ENCODE results near the gene GLYR1. TPM values are rescaled to one million over a fixed set of nuclear protein-coding genes. Genes with fewer than 3 reads are reported as not detected.

The GLYR1 gene
- total and polyA plus RNA-seq, 2 donors (not counting 3 experiments of a cell fraction or from before 2014, with no cell fraction given): 47.9 to 107 TPM

DNA sequence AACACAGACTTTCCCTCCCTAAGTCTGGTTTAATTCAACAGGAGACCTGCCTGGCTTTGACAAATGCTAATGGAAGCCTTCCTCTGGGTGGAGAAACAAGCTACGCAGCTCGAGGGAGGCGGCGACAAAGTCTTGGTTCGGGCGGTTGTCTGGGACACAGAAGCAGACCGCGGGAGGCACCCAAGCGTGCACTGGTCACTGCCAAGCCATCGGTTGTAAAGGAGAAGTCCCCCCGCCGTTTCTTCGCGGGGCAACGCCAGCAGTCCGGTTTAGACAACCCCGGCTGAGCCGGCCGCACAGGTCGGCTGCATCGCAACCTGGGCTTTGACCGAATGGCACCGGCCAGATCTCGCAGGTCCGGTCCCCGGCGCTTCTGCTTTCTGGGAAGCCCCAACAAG, 586 bp downstream of the GLYR1 start:
- POLR2A ChIA-PET: no interaction called here
- no peaks in the 10 kb centered on the region for H3K9me1 ChIP-seq (replicated peaks; ENCODE audit: control insufficient read depth, extremely low read depth, insufficient read depth, low read length)
- peak overlapping the region; percentile 84 for H3K27ac ChIP-seq (ENCODE audit: insufficient read depth, low read depth, low read length)
- dilution Hi-C loops (cut with MboI; ENCODE audit: extremely low pct_ligation_motif_present, low sequenced_read_pairs): no loop called here
- CTCF ChIA-PET: interaction anchor here (0.9 to 1.3 kb wide), 3 partner anchors 10 to 109 kb away, joined by 3 to 5 read pairs (median 3); no protein-coding TSS in a partner anchor
- no TSS peak for BruUV-seq (replicated peaks)
- H3K4me1 ChIP-seq (ENCODE audit: control insufficient read depth, extremely low read depth, insufficient read depth, low read length): peaks cover 33% of the 10 kb centered on the region
- peak overlapping the region; percentile 90 for H3K9ac ChIP-seq (replicated peaks; ENCODE audit: extremely low read depth, insufficient read depth, low read length)
- FAIRE-seq (no peak), DNase-seq (ENCODE audit: low read depth, low spot score) (peak; percentile 77)
- no peaks in the 10 kb centered on the region for H3K9me3 ChIP-seq (replicated peaks; ENCODE audit: control insufficient read depth, insufficient read depth, low read length)
- intact Hi-C loops (cut with micrococcal nuclease): loop anchor here (2.0 kb wide), 1 partner anchor 98 kb away; no protein-coding TSS in a partner anchor
- H3K79me2 ChIP-seq (ENCODE audit: control insufficient read depth, insufficient read depth, low read length): peaks cover 69% of the 10 kb centered on the region
- peak overlapping the region; percentile 85 for H3K4me2 ChIP-seq (ENCODE audit: insufficient read depth, low read length)
- H3K36me3 ChIP-seq (ENCODE audit: control insufficient read depth in 2 of 2, extremely low read depth in 1 of 2, insufficient read depth in 2 of 2, low read length in 2 of 2): peaks cover 9 to 10% of the 10 kb centered on the region in 2 experiments
- peak overlapping the region; percentile 94 for H2AFZ ChIP-seq (ENCODE audit: low read depth, low read length)
- H4K20me1 ChIP-seq (replicated peaks; ENCODE audit: control insufficient read depth, extremely low read depth, insufficient read depth, low read length): peaks cover 4% of the 10 kb centered on the region
- TF ChIP-seq, protein P1, sequence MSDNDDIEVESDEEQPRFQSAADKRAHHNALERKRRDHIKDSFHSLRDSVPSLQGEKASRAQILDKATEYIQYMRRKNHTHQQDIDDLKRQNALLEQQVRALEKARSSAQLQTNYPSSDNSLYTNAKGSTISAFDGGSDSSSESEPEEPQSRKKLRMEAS (IDR thresholded peaks at IDR 0.05; ENCODE audit: insufficient read depth, insufficient read length): no peak
- peak; percentile 77 for TF ChIP-seq POLR2A (IDR thresholded peaks at IDR 0.05; ENCODE audit: low read depth, low read length)
- no peaks in the 10 kb centered on the region for H3K27me3 ChIP-seq (ENCODE audit: control insufficient read depth in 2 of 2, insufficient read depth in 2 of 2, low read length in 2 of 2)
- peak overlapping the region; percentile 66 to 96 (median 85) for H3K4me3 ChIP-seq (replicated peaks in 1 of 3; ENCODE audit: insufficient read depth in 1 of 3, low read depth in 1 of 3, low read length in 3 of 3)

DNA sequence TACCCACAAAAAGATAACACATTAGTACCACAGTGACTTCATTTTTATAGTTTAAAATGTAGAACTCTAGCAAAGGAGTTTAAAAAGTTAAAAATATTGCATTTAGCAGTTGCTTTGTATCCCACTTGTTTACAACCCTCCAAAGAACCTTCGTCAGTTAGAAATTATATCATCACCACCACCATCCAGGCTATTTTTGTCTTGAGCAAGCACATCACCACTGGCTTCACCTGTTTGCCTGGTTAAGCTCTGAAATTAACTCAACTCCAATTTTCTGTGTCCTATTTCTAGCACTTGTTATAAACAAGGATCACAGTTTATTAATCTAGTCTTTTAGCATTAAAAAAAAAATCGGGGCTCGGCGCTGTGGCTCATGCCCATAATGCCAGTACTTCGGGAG, 6.1 kb downstream of the GLYR1 start:
- ChIA-PET CTCF (no interaction called here), POLR2A (no interaction called here)
- no peak for FAIRE-seq
- Histone ChIP-seq H3K4me2 (ENCODE audit: insufficient read depth, low read length) (no peak overlapping the region), H3K4me3 (replicated peaks in 1 of 3; ENCODE audit: insufficient read depth in 1 of 3, low read depth in 1 of 3, low read length in 3 of 3) (no peak overlapping the region), H3K27ac (ENCODE audit: insufficient read depth, low read depth, low read length) (no peak overlapping the region), H3K4me1 (ENCODE audit: control insufficient read depth, extremely low read depth, insufficient read depth, low read length) (peaks cover 6% of the 10 kb centered on the region), H3K36me3 (ENCODE audit: control insufficient read depth in 2 of 2, extremely low read depth in 1 of 2, insufficient read depth in 2 of 2, low read length in 2 of 2) (peaks cover 25 to 42% of the 10 kb centered on the region in 2 experiments), H3K79me2 (ENCODE audit: control insufficient read depth, insufficient read depth, low read length) (peaks cover 23% of the 10 kb centered on the region), H3K9me3 (replicated peaks; ENCODE audit: control insufficient read depth, insufficient read depth, low read length) (no peaks in the 10 kb centered on the region), H3K27me3 (ENCODE audit: control insufficient read depth in 2 of 2, insufficient read depth in 2 of 2, low read length in 2 of 2) (no peaks in the 10 kb centered on the region), H3K9ac (replicated peaks; ENCODE audit: extremely low read depth, insufficient read depth, low read length) (no peak overlapping the region), H3K9me1 (replicated peaks; ENCODE audit: control insufficient read depth, extremely low read depth, insufficient read depth, low read length) (no peaks in the 10 kb centered on the region), H4K20me1 (replicated peaks; ENCODE audit: control insufficient read depth, extremely low read depth, insufficient read depth, low read length) (peaks cover 2% of the 10 kb centered on the region), H2AFZ (ENCODE audit: low read depth, low read length) (no peak overlapping the region)
- DNase-seq (ENCODE audit: low read depth, low spot score): no peak
- BruUV-seq (replicated peaks): no TSS peak
- intact Hi-C loops (cut with micrococcal nuclease): no loop called here
- TF ChIP-seq GATA2 (IDR thresholded peaks at IDR 0.05; ENCODE audit: insufficient read depth, insufficient read length, low read depth, low read length) (no peak), POLR2AphosphoS5 (IDR thresholded peaks at IDR 0.05; ENCODE audit: insufficient read depth, low read depth, low read length) (no peak), MYC (IDR thresholded peaks at IDR 0.05; ENCODE audit: low read depth, low read length) (no peak), POLR2A (IDR thresholded peaks at IDR 0.05; ENCODE audit: low read depth, low read length) (no peak), FOS (IDR thresholded peaks at IDR 0.05; ENCODE audit: borderline replicate concordance, insufficient read depth, low read length) (no peak), EZH2 (IDR thresholded peaks at IDR 0.05; ENCODE audit: borderline replicate concordance, low read depth, low read length, severe bottlenecking) (no peak), JUN (IDR thresholded peaks at IDR 0.05; ENCODE audit: borderline replicate concordance, insufficient read depth, insufficient read length, low read depth) (no peak)
- TF ChIP-seq, protein P2, sequence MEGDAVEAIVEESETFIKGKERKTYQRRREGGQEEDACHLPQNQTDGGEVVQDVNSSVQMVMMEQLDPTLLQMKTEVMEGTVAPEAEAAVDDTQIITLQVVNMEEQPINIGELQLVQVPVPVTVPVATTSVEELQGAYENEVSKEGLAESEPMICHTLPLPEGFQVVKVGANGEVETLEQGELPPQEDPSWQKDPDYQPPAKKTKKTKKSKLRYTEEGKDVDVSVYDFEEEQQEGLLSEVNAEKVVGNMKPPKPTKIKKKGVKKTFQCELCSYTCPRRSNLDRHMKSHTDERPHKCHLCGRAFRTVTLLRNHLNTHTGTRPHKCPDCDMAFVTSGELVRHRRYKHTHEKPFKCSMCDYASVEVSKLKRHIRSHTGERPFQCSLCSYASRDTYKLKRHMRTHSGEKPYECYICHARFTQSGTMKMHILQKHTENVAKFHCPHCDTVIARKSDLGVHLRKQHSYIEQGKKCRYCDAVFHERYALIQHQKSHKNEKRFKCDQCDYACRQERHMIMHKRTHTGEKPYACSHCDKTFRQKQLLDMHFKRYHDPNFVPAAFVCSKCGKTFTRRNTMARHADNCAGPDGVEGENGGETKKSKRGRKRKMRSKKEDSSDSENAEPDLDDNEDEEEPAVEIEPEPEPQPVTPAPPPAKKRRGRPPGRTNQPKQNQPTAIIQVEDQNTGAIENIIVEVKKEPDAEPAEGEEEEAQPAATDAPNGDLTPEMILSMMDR (IDR thresholded peaks at IDR 0.05; ENCODE audit: extremely low read depth in 1 of 2, insufficient read depth in 1 of 2, low read depth in 1 of 2, low read length in 2 of 2): no peak
- TF ChIP-seq, protein P1 (IDR thresholded peaks at IDR 0.05; ENCODE audit: insufficient read depth, insufficient read length): no peak
- dilution Hi-C loops (cut with MboI; ENCODE audit: extremely low pct_ligation_motif_present, low sequenced_read_pairs): no loop called here

All from endothelial cell of umbilical vein (primary cell).